A673 (cell line): ENCODE data around the gene GNB2. TPM values are rescaled to one million over a fixed set of nuclear protein-coding genes. Genes with fewer than 3 reads are reported as not detected.
A peak's percentile ranks its signal among the peaks of the same experiment; 100 is the strongest.

ENCODE experiments used
- Bru-seq: library from RNA; stranded (reverse); fragments of 400-500 nt; gene quantifications from one replicate; lab custom pipeline; 2021; lab: Mats Ljungman, UMichigan
- BruChase-seq, 2 experiments: library from RNA; stranded (reverse); fragments of 400-500 nt; gene quantifications; one replicate each; lab custom pipeline; 2021; lab: Mats Ljungman, UMichigan
- BruUV-seq: library from RNA; stranded (reverse); fragments of 400-500 nt; replicated peaks from 2 replicates; lab custom pipeline; 2021; lab: Mats Ljungman, UMichigan
- CTCF ChIA-PET: fragments of 300-600 bp; sonication (Branson Sonifier 250); formaldehyde crosslinking; loops from one replicate; lab custom pipeline; 2022; ENCODE audit warnings: antibody characterized with exemption; lab: Charles Lee
- POLR2A ChIA-PET: fragments of 300-600 bp; sonication (Branson Sonifier 250); formaldehyde crosslinking; loops from one replicate; lab custom pipeline; 2022; ENCODE audit warnings: antibody characterized with exemption; ENCODE audit not compliant: low non-redundant PET; lab: Charles Lee
- DNase-seq: peaks from one replicate; pipeline ENCODE4 v3.0.0-alpha.2; 2015; ENCODE audit warnings: low spot score
- H3K27ac ChIP-seq: fragments of 200-600 bp; sonication (generic); 2 replicates; pipeline ENCODE4 v1.5.1; 2016; ENCODE audit warnings: mixed run types, low read depth, mild to moderate bottlenecking, mixed read lengths, antibody characterized with exemption, low read length; ENCODE audit not compliant: poor library complexity, severe bottlenecking
- H3K27me3 ChIP-seq: fragments of 200-600 bp; sonication (generic); replicated peaks from 2 replicates; pipeline ENCODE4 v1.6.1; 2017; ENCODE audit warnings: mixed run types, low read depth, mild to moderate bottlenecking, mixed read lengths, antibody characterized with exemption, low read length; ENCODE audit not compliant: insufficient read depth, poor library complexity
- H3K36me3 ChIP-seq: fragments of 200-600 bp; sonication (generic); 2 replicates; pipeline ENCODE4 v1.6.1; 2016; ENCODE audit warnings: mixed run types, mild to moderate bottlenecking, mixed read lengths, antibody characterized with exemption, low read length; ENCODE audit not compliant: insufficient read depth, poor library complexity, severe bottlenecking
- H3K4me1 ChIP-seq: fragments of 200-600 bp; sonication (generic); 2 replicates; pipeline ENCODE4 v1.6.1; 2017; ENCODE audit warnings: mixed run types, mild to moderate bottlenecking, mixed read lengths, antibody characterized with exemption, low read length; ENCODE audit not compliant: insufficient read depth, poor library complexity, severe bottlenecking
- H3K4me3 ChIP-seq: fragments of 200-600 bp; sonication (generic); 2 replicates; pipeline ENCODE4 v1.5.1; 2016; ENCODE audit warnings: low read depth, mixed run types, mild to moderate bottlenecking, mixed read lengths, low read length; ENCODE audit not compliant: poor library complexity, severe bottlenecking
- H3K9me3 ChIP-seq: fragments of 200-600 bp; sonication (generic); 2 replicates; pipeline ENCODE4 v1.6.1; 2016; ENCODE audit warnings: mixed run types, low read depth, mild to moderate bottlenecking, mixed read lengths, antibody characterized with exemption, low read length; ENCODE audit not compliant: poor library complexity, severe bottlenecking
- CTCF ChIP-seq: fragments of 300-800, 200-600 bp; sonication (generic); conservative IDR thresholded peaks from 2 replicates; pipeline ENCODE4 v1.5.1; 2017; ENCODE audit warnings: low read depth, mild to moderate bottlenecking, antibody characterized with exemption, low read length, moderate library complexity, mixed read lengths
- EZH2 ChIP-seq: fragments of 200-600 bp; sonication (generic); IDR thresholded peaks from 2 replicates; pipeline ENCODE4 v1.6.1; 2017; ENCODE audit warnings: borderline replicate concordance, low read depth, mild to moderate bottlenecking, mixed read lengths, antibody characterized with exemption, low read length; ENCODE audit not compliant: poor library complexity, severe bottlenecking
- intact Hi-C: fragments of 100-400 bp; cut with micrococcal nuclease; formaldehyde crosslinking; loops from one replicate; pipeline ENCODE4 v1.10.0; 2022; ENCODE audit not compliant: unreplicated experiment
- long read RNA-seq: library from polyadenylated mRNA; stranded (forward); transcript quantifications from one replicate; pipeline ENCODE4 v2.0.0, GENCODE V29; 2022
- total RNA-seq: library from RNA; stranded (reverse); gene quantifications from 2 replicates; pipeline ENCODE4 v1.2.3, GENCODE V29; 2021

GNB2 gene
- total RNA-seq = 225 and 243 TPM in 2 replicates
- percentile 55 among the genes with signal in this experiment for Bru-seq, nascent RNA
- BruChase-seq, experiment 1, labeled RNA remaining after a 2-hour chase = percentile 63 among the genes with signal in this experiment
- percentile 87 among the genes with signal in this experiment for BruChase-seq, experiment 2, labeled RNA remaining after a 6-hour chase
- long read RNA-seq, transcript GNB2-201 (10 exons, 1,878 nt) = major isoform, 121 of 278 reads
- long read RNA-seq, transcript GNB2-202 (9 exons, 1,524 nt) = minor isoform, 9 of 278 reads
- long read RNA-seq, transcript GNB2-211 (6 exons, 1,702 nt) = minor isoform, 13 of 278 reads
- long read RNA-seq, partial matches to known transcripts = 112 of 278 reads
- long read RNA-seq, other reads (novel, unspliced or antisense) = 23 of 278 reads

DNA sequence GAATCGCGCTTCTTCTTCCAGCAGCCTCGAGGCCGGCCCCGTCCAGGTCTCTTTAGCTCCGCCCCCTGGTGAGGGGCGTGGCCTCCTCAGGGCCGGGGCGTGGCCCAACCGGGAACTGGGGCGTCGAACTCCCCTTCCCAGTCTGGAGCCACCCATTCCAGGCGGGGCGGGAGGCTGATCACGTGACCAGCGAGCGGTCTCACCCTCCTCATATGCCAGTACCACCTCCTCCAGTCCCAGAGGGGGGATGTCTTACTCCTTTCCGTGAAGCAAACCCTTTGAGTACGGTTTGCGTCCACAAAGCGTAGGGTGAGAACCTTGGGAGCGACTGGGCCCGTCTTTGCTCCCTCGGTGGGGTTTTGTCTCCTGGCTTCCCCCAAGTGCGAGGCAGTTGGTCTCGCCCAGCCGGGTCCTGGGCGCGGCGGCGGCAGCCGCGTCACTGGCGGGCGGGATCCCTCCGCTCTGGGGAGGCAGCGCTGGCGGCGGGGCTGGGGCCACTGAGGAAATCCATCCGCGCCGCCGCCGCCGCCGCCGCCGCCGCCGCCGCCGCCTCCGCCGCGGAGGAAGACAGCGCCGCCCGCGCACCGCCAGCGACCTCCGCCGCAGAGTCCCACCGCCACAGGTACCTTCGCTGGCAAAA, at the start of gene GNB2:
TSS of gene GNB2 (plus strand) at position 439 of the 640 bp plus-strand sequence. CDS start 2,526 bp downstream, outside the sequence.
- TF ChIP-seq CTCF (no peak), EZH2 (no peak)
- Histone ChIP-seq H3K27me3 (no peaks in the 10 kb centered on the region), H3K27ac (peak within 1 kb of the TSS; percentile 99), H3K9me3 (no peaks in the 10 kb centered on the region), H3K4me3 (peak within 1 kb of the TSS; percentile 98), H3K4me1 (no peaks in the 10 kb centered on the region), H3K36me3 (peaks cover 18% of the 10 kb centered on the region)
- intact Hi-C loops = loop anchor here (5.0 to 10.0 kb wide), 3 partner anchors 41 to 196 kb away; partner anchors contain the start of genes FBXO24, LRCH4 and TSC22D4
- BruUV-seq = no TSS peak
- ChIA-PET CTCF (no interaction called here), POLR2A (no interaction called here)
- peak; percentile 99 for DNase-seq

- CTCF ChIA-PET = no interaction called here
- H3K36me3 ChIP-seq = no peaks in the 10 kb centered on the region
- peaks cover 3% of the 10 kb centered on the region for H3K4me1 ChIP-seq
- no peaks in the 10 kb centered on the region for H3K27me3 ChIP-seq
- DNase-seq = no peak
- H3K9me3 ChIP-seq = no peaks in the 10 kb centered on the region
- intact Hi-C loops = no loop called here
- BruUV-seq = no TSS peak
- no peak overlapping the region for H3K27ac ChIP-seq
- H3K4me3 ChIP-seq = no peak overlapping the region
- POLR2A ChIA-PET = interaction anchor here (0.6 kb wide), 1 partner anchor 81 kb away, joined by 7 read pairs; no protein-coding TSS in a partner anchor
- no peak for TF ChIP-seq EZH2
- TF ChIP-seq CTCF = no peak
These were observed 49.4 kb upstream of the GNB2 start for GRCh38 chr7:100623951-100624824.

DNA sequence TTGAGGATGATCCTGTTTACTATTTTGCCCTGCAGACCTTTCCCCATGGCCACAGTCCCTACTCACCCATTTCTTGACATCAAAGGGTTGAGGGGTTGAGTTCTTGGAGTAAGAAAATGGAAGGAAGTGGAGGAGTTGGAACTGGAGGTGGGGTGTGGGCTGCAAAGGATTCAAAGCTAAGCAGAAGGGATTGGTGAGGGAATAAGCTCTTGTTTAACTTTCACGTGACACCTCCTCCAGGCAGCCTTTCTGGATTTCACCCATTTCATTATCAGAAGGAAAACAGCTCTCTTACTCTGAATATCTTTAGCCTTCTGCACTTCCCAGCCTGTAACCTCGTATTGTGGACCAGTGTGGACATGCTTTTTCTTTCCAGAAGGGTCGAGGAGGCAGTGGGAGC, 47.5 kb upstream of the GNB2 start:
- DNase-seq = no peak
- TF ChIP-seq EZH2 (no peak), CTCF (no peak)
- Histone ChIP-seq H3K9me3 (no peaks in the 10 kb centered on the region), H3K27me3 (no peaks in the 10 kb centered on the region), H3K36me3 (no peaks in the 10 kb centered on the region), H3K4me3 (peak overlapping the region; percentile 50), H3K27ac (no peak overlapping the region), H3K4me1 (peaks cover 3% of the 10 kb centered on the region)
- no TSS peak for BruUV-seq
- ChIA-PET CTCF (interaction anchor here (0.6 to 0.7 kb wide), 2 partner anchors 80 to 457 kb away, joined by 3 to 6 read pairs; partner anchors contain the start of gene POP7), POLR2A (no interaction called here)
- intact Hi-C loops = no loop called here
